Neural cell (in vitro differentiated cells): ENCODE measurements around the gene SLC12A8. TPM values are rescaled to one million over a fixed set of nuclear protein-coding genes. Genes with fewer than 3 reads are reported as not detected.

ENCODE experiments used
- H2AFZ ChIP-seq: fragments of 200-600, 300-800 bp; sonication (generic), shearing (Covaris generic); 2 replicates; pipeline ENCODE4 v1.6.0; 2014; ENCODE audit warnings: low read depth, mild to moderate bottlenecking, antibody characterized with exemption, low read length, moderate library complexity
- H3F3A ChIP-seq: fragments of 200-600 bp; shearing (Covaris generic); 2 replicates; pipeline ENCODE4 v1.6.1; 2016; ENCODE audit warnings: mild to moderate bottlenecking, moderate library complexity, mixed read lengths, antibody characterized with exemption, low read length; ENCODE audit not compliant: insufficient read depth, poor library complexity, severe bottlenecking
- H3K27ac ChIP-seq: fragments of 200-600, 300-800 bp; sonication (generic), shearing (Covaris generic); 2 replicates; pipeline ENCODE4 v1.5.1; 2014; ENCODE audit warnings: mild to moderate bottlenecking, low read length, moderate library complexity
- H3K27me3 ChIP-seq: fragments of 300-800, 200-600 bp; sonication (generic), shearing (Covaris generic); 2 replicates; pipeline ENCODE4 v1.6.0; 2014; ENCODE audit warnings: mild to moderate bottlenecking, low read depth, low read length, moderate library complexity; ENCODE audit not compliant: insufficient read depth
- H3K36me3 ChIP-seq: fragments of 300-800, 200-600 bp; sonication (generic), shearing (Covaris generic); 2 replicates; pipeline ENCODE4 v1.5.1; 2014; ENCODE audit warnings: mild to moderate bottlenecking, antibody characterized with exemption, low read length, moderate library complexity; ENCODE audit not compliant: insufficient read depth
- H3K4me2 ChIP-seq: fragments of 300-800, 200-600 bp; sonication (generic), shearing (Covaris generic); 2 replicates; pipeline ENCODE4 v1.6.0; 2014; ENCODE audit warnings: mild to moderate bottlenecking, low read length
- H3K4me3 ChIP-seq: fragments of 300-800, 200-600 bp; sonication (generic), shearing (Covaris generic); 2 replicates; pipeline ENCODE4 v1.5.1; 2014; ENCODE audit warnings: mild to moderate bottlenecking, low read length, moderate library complexity
- H3K79me2 ChIP-seq: fragments of 200-600 bp; shearing (Covaris generic); replicated peaks from 2 replicates; pipeline ENCODE4 v1.6.0; 2014; ENCODE audit warnings: mild to moderate bottlenecking, low read length, moderate library complexity; ENCODE audit not compliant: insufficient read depth
- H3K9ac ChIP-seq: fragments of 300-800, 200-600 bp; sonication (generic), shearing (Covaris generic); 2 replicates; pipeline ENCODE4 v1.6.1; 2016; ENCODE audit warnings: mild to moderate bottlenecking, low read length, mixed read lengths
- H3K9me2 ChIP-seq: fragments of 200-600 bp; shearing (Covaris generic); 2 replicates; pipeline ENCODE4 v1.6.1; 2016; ENCODE audit warnings: mild to moderate bottlenecking, low read length, mixed read lengths; ENCODE audit not compliant: insufficient read depth
- H3K9me3 ChIP-seq: fragments of 200-600, 300-800 bp; sonication (generic), shearing (Covaris generic); 2 replicates; pipeline ENCODE4 v1.6.1; 2016; ENCODE audit warnings: mild to moderate bottlenecking, mixed run types, low read length, moderate library complexity, mixed read lengths
- H4K20me1 ChIP-seq: fragments of 200-600 bp; shearing (Covaris generic); 2 replicates; pipeline ENCODE4 v1.6.1; 2016; ENCODE audit warnings: mild to moderate bottlenecking, mixed run types; ENCODE audit not compliant: insufficient read depth
- EP300 ChIP-seq: fragments of 450-650 bp; conservative IDR thresholded peaks from 2 replicates; pipeline ENCODE4 v1.6.1; 2014; ENCODE audit warnings: antibody characterized with exemption, mild to moderate bottlenecking, moderate library complexity; ENCODE audit not compliant: poor library complexity, severe bottlenecking
- EZH2 ChIP-seq: fragments of 200-600, 300-800 bp; shearing (Covaris generic), sonication (generic); IDR thresholded peaks from 2 replicates; pipeline ENCODE4 v1.6.1; 2014; ENCODE audit warnings: antibody characterized with exemption, low read length, borderline replicate concordance, mild to moderate bottlenecking; ENCODE audit not compliant: insufficient read depth, poor library complexity, severe bottlenecking
- MXI1 ChIP-seq: fragments of 450-650 bp; conservative IDR thresholded peaks from 2 replicates; pipeline ENCODE4 v1.6.1; 2014; ENCODE audit warnings: antibody characterized with exemption, mild to moderate bottlenecking; ENCODE audit not compliant: poor library complexity, severe bottlenecking
- POLR2AphosphoS5 ChIP-seq: IDR thresholded peaks from 2 replicates; pipeline ENCODE4 v1.6.1; 2012
- RAD21 ChIP-seq: fragments of 450-650 bp; conservative IDR thresholded peaks from 2 replicates; pipeline ENCODE4 v1.6.1; 2014; ENCODE audit warnings: antibody characterized with exemption, mild to moderate bottlenecking, moderate library complexity
- REST ChIP-seq: IDR thresholded peaks from 2 replicates; pipeline ENCODE4 v1.6.1; 2012; ENCODE audit warnings: borderline replicate concordance
- SMC3 ChIP-seq: fragments of 450-650 bp; conservative IDR thresholded peaks from 2 replicates; pipeline ENCODE4 v1.6.1; 2014; ENCODE audit warnings: antibody characterized with exemption, mild to moderate bottlenecking, moderate library complexity; ENCODE audit not compliant: poor library complexity
- TAF1 ChIP-seq: IDR thresholded peaks from 2 replicates; pipeline ENCODE4 v1.6.1; 2012; ENCODE audit warnings: low read depth
- polyA plus RNA-seq: library from polyadenylated mRNA; depleted of rRNA; stranded (reverse); fragments of >200 nt; gene quantifications from 2 replicates; pipeline ENCODE4 v1.2.3, GENCODE V29; 2014
- TF ChIP-seq, protein P1 (sequence below): fragments of 450-650 bp; IDR thresholded peaks from 2 replicates; pipeline ENCODE4 v1.5.1; 2014; ENCODE audit warnings: antibody characterized with exemption, mild to moderate bottlenecking, moderate library complexity; ENCODE audit not compliant: poor library complexity, severe bottlenecking

SLC12A8 gene
- polyA plus RNA-seq, 1 donor from 2014 or later = 4.6 TPM

- no peaks in the 10 kb centered on the region for H3K9me3 ChIP-seq
- no peak overlapping the region for H3K27ac ChIP-seq
- no peak overlapping the region for H3K4me3 ChIP-seq
These were observed 132.9 kb downstream of the SLC12A8 start for GRCh38 chr3:125079675-125080045.

DNA sequence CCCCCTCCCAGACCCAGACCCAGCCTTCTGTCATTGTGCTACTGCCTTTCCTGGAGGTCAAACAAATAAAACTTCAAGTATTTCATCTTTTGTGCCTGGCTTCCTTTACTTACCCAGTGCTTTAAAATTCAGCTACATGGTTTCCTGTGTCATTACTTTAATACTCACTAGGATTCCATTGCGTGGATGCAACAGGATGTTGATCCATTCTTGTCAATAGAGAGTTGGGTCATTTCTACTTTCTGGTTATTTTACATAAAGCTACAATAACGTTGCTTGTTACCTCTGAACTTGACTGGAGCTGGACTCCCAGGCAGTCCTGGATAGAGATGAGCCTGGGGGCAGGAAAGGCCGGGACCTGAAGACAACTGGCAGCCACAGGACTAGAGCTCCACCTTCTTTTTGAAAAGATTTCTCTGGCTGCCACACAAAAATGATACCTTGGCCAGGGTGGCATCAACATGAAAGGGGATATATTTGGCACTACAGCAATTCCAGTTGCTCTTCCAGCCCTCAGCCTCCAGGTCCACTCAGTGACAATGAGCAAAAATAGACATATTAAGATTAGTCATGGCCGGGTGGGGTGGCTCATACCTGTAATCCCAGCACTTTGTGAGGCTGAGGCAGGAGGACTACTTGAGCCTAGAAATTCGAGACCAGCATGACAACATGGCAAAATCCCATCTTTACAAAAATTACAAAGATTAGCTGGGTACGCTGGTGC is 133.4 kb downstream of the SLC12A8 start:
- H2AFZ ChIP-seq = no peak overlapping the region
- H3K4me3 ChIP-seq = no peak overlapping the region
- no peak overlapping the region for H3K9ac ChIP-seq
- H3K4me2 ChIP-seq = no peak overlapping the region
- no peak overlapping the region for H3K27ac ChIP-seq
- H4K20me1 ChIP-seq = no peaks in the 10 kb centered on the region
- no peaks in the 10 kb centered on the region for H3K36me3 ChIP-seq
- no peaks in the 10 kb centered on the region for H3K9me3 ChIP-seq
- H3K27me3 ChIP-seq = no peaks in the 10 kb centered on the region
- H3K9me2 ChIP-seq = no peaks in the 10 kb centered on the region
- no peaks in the 10 kb centered on the region for H3K79me2 ChIP-seq
- no peaks in the 10 kb centered on the region for H3F3A ChIP-seq
- TF ChIP-seq RAD21 (no peak), SMC3 (no peak), TAF1 (no peak), MXI1 (no peak), EZH2 (no peak), POLR2AphosphoS5 (no peak), EP300 (no peak)
- TF ChIP-seq, protein P1, sequence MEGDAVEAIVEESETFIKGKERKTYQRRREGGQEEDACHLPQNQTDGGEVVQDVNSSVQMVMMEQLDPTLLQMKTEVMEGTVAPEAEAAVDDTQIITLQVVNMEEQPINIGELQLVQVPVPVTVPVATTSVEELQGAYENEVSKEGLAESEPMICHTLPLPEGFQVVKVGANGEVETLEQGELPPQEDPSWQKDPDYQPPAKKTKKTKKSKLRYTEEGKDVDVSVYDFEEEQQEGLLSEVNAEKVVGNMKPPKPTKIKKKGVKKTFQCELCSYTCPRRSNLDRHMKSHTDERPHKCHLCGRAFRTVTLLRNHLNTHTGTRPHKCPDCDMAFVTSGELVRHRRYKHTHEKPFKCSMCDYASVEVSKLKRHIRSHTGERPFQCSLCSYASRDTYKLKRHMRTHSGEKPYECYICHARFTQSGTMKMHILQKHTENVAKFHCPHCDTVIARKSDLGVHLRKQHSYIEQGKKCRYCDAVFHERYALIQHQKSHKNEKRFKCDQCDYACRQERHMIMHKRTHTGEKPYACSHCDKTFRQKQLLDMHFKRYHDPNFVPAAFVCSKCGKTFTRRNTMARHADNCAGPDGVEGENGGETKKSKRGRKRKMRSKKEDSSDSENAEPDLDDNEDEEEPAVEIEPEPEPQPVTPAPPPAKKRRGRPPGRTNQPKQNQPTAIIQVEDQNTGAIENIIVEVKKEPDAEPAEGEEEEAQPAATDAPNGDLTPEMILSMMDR = no peak

More at GRCh38 chr3:125079675-125080045, 132.9 kb downstream of the SLC12A8 start:
- H3K27me3 ChIP-seq = no peaks in the 10 kb centered on the region
- H3K4me2 ChIP-seq = no peak overlapping the region
- no peak overlapping the region for H3K9ac ChIP-seq
- no peaks in the 10 kb centered on the region for H3K36me3 ChIP-seq
- H3K9me2 ChIP-seq = no peaks in the 10 kb centered on the region
- TF ChIP-seq TAF1 (no peak), MXI1 (no peak), REST (no peak), POLR2AphosphoS5 (no peak), EP300 (no peak), EZH2 (no peak), SMC3 (no peak), RAD21 (no peak)
- TF ChIP-seq, protein P1 = no peak
- no peaks in the 10 kb centered on the region for H3K79me2 ChIP-seq
- no peaks in the 10 kb centered on the region for H3F3A ChIP-seq
- H2AFZ ChIP-seq = no peak overlapping the region
- no peaks in the 10 kb centered on the region for H4K20me1 ChIP-seq
